HG03066 (cell line): ENCODE results near the gene TSC1.

ENCODE experiments used
- ATAC-seq: cut with Tn5 transposase; IDR thresholded peaks from one replicate; pipeline ENCODE4 v1.9.1; 2021; ENCODE audit warnings: low read depth; ENCODE audit not compliant: unreplicated experiment

The TSC1 gene

DNA sequence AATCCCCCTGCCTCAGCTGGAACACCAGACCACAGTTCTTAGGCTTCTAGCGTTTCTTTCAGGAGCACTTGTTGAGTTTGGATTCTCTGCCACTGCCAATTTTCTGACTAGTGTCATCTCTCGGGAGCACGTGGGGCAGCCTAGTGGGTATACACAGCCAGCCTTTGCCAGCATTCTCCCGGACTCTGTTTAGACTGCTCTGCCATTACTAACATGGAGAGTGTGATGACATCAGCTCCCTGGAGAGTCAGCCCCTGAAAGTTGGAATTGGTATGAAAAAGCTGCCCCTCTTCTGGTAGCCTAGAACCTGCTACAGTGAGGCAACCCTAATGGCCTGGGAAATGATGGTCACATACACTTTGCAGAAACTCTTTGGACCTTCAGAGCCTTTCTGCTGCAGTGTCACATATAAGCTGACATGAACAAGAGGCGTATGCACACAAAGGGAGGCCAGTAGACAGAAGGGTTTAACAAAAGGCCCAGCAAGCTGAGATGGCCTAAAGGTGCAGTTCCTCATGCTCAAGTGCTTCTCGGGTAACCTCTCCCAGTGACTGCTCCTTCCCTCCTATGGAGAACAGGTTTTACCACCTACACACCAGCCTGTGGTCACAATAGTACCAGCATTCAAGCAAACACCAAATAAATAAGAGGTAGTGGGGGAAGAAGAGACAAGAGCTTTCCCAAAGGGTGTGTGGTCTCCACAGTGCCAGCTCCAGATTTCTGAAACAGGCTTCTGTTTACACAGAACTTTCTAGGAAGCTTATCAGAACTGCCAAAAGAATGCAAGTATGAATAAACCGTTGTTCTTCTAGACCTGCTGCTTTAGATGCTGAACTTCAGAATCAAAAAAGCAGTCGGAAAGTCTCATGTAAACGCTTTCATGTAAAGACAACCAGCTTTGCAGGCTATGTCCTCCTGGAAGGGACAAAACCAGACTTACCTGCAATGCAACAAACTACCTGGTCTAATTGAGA lies 49.3 kb downstream of the TSC1 start:
- ATAC-seq, result no peak

- ATAC-seq, result no peak
These were observed 50.1 kb downstream of the TSC1 start for GRCh38 chr9:132894346-132894745.

- ATAC-seq, result no peak
These were observed 52.0 kb downstream of the TSC1 start for GRCh38 chr9:132892400-132892799.

GRCh38 chr9:132888151-132888550 lies 56.3 kb downstream of the TSC1 start:
- no peak for ATAC-seq

GRCh38 chr9:132887181-132888120 lies 57.0 kb downstream of the TSC1 start:
- no peak for ATAC-seq

- no peak for ATAC-seq
These were observed 58.1 kb downstream of the TSC1 start for GRCh38 chr9:132886334-132886725.

GRCh38 chr9:132885720-132886333 lies 58.6 kb downstream of the TSC1 start:
- no peak for ATAC-seq

DNA sequence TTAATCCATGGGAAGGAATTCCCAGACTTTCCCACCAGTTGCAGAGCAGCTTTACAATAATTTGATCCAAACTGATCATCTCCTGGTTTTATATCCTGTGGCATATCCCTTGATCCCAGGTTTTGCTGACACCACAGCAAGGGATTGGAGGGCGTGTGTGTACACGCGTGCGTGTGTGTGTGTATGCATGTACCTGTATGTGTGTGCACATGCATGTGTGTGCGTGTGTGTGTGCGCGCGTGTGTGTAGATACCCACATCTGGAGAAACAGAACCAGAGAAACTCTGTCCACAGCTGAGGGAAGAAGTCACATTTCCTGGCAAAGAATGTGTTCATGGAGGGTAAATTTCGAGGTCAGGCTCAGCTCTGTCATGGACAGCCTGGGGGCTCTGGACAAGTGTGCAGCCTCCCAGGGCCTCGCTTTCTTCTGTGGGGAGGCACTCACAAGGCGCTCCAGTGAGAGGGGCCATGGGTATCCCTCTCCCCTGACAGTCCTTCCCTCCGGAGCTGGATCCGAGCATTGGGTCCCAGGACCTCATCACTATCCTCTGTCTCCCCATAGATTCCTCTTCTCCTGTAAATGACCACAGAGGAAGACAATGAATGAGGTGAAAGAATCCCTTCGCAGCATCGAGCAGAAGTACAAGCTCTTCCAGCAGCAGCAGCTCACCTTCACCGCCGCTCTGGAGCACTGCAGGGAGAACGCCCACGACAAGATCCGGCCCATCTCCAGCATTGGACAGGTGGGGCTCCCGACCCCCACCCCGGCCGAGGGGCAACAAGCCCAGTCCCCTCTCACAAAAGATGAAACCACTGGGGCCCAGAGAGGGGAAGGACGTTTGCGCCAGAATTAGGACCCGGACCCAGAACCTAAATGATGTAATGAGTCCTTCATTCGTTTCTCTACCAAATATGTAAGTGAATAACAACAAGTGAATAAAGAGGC lies 60.8 kb downstream of the TSC1 start:
- ATAC-seq, result no peak

DNA sequence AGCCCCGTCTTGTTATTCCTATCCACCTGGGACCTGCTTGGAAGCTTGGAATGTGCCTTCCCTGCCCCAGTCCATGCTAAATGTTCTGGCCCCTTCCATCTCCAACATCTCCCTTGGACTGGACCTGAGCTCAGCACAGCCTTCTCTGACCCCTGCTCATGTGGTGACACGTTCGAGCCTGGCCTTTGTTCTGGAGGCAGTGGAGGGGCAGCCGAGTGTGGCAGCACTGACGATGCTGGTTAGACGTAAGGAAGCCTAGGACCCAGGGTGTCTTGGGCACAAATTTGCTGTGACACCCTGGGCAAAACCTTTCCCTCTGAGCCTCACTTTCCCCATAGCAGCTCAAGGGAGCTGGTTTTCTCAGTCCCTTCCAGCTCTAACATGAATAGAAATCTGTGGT lies 61.8 kb downstream of the TSC1 start:
- no peak for ATAC-seq

DNA sequence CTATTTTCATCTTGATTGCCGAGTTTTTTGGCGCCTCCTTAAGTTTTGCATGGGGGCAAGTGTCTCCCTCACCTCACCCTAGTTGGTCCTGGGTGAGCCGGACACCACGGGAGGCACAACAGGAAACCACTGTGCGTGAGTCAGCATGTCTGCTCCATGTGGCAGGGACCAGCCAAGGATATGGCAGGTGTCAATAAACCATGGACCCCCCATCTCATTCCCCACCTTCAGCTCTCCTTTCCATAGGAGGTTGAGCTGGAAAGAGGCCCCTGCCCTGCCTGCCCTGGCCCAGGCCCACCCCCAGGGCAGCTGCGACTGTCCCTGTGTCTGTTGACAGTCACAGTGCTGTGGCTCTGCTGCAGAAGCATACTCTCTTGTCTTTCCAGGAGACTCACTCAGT lies 62.6 kb downstream of the TSC1 start:
- no peak for ATAC-seq

DNA sequence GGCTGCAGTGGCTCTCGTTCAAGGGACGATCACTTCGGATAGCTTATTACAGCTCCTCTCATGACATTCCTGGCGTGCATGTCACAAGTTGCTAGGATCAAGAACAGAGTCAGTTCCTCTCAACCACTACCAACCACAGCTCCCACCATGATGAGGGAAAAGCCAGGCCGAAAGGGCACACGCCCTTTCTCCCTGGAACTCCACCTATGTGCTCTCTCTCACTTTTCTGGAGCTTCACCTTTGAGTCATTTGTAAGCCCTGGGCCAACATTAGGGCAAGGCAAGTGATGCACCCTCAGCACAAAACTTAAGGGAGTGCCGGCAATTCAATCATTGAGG lies 64.1 kb downstream of the TSC1 start:
- no peak for ATAC-seq

DNA sequence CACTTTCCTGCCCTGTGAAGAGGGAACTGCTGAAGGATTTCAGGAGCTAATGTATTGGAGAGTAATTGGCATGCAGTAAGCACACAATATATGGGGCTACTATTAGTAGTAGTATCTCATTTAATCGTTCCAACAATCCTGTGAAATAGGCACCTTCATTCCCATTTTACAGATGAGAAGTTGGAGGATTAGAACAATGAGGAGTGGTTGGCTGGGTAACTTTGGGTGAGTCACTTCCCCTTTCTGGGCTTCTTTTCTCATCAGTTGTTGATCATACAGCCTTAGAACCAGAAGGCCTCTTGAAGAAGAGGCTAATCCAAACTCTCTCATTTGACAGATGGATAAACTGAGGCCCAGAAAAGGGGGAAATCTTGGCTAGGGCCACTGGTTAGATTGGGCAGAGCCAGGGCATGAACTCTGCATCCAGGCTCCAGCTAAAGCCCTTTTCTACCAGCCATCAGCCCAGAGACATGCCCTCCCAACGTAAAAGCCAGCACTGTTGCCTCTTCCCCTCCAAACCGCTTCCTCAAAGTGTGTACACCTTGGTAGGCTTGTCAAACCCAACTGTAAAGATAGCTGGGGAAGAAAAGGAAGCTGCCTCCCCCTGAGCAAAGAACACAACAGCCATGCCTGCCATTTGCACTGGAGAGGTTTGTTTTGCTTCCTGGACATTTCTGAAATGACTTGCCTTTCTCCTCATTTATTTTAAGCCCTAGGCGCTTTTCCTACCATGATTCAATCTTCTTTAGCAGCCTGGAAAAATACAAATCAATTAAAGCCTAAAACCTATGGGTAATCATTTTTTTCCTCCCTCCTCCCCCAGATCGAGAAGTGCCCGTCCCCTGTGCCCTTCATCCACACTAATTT lies 64.7 kb downstream of the TSC1 start:
- ATAC-seq, result no peak

DNA sequence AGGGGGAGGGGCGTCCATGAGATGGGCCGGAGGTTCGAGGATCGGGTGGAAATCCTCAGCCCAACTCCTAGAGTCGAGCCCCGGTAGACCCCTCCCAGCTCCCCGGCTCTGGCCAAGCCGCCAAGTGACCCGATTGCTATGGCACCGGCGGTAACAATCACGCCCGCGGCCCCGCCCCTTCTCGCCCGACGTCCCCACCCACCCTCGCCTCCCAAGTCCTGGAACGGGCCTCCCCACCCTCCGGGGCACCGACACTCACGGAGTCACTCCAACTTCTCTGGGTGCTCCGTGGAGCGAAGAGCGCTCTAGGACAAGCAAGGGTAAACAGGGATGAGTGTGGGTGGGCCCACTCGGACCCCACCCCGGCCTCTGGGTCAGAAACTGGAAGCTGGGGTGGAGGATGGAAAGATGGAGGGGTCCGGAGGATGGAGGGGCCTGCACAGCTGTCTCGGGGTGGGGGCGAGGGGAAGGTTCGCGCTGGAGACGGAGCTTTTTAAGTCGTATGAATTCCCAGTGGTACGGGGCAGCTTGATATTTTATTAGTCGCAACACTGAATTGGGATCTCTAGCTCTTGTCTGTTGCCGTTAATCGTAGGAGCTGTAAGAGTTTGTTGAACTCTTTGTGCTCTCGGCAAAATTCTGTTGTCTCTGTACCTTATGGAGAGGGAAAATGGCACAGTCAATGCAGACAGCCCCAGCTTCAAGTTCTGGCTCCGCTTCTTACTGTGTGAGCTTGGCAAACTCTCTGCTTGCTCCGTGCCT lies 65.5 kb downstream of the TSC1 start, which contains the start of gene SPACA9:
Gene SPACA9, plus strand, starts transcription at position 204 of the 762 bp plus-strand sequence. CDS start 5,050 bp downstream, outside the sequence.
- no peak for ATAC-seq

DNA sequence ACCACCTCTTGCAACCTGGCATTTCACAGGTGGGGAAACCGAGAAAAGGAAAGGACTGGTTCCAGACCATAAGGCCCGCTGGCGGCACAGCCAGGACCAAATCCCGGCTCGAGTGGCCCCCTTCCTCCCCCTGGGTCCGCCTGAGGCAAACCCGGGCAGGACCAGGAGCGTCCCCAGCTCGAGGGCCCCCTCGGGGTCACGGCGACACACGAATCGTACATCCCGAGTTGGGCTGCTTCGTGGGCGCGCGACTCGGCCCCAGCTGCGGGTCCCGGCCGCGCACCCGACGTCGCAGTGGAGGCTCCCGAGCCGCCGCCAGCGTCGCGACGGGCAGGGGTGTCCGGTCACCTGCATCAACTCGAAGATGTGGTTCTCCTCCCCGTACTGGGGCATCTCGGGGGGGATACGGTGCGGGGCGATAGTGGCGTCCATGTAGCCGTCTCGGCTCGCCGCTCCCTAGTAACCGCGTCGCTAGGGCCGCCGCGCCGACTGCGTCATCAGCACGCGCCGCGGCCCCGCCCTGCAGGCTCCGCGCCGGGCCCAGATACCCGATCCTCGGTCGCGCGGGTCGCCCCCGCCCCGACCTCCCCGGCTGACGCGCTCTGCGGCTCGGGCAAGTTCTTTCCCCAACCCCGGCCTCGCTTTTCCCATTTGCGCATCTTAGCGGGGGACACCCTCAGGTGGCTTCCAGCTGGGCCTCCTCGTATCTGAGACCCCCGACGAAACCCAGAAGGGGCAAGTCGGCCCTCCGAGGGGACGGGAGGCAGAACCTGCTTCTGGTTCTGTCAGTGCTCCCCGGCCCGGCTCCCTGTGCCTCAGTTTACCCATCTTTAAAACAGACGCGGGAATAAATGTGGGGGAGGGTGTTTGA lies 66.4 kb downstream of the TSC1 start, which contains the start of gene AK8:
Gene AK8, minus strand, starts transcription at position 461 of the 871 bp plus-strand sequence. Its CDS starts 29 bp downstream, at position 432.
- ATAC-seq, result no peak

DNA sequence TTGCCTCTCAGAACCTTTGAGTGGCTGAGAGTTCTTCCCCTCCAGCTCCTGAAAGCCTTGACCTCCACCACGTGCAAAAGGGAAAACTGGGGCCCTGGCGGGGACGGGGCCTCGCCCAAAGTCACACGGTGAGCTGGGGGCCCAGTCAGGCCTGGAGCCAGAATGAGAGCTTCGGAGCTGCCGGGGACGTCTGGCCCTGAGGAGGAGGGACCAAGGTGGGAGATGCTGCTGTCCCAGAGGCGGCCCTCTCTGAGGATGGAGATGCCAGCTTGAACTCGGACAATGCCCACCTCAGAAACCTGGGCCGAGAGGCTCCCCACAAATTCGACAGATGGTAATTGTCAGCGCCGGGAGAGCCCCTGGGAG lies 67.0 kb downstream of the TSC1 start:
- ATAC-seq, result no peak

DNA sequence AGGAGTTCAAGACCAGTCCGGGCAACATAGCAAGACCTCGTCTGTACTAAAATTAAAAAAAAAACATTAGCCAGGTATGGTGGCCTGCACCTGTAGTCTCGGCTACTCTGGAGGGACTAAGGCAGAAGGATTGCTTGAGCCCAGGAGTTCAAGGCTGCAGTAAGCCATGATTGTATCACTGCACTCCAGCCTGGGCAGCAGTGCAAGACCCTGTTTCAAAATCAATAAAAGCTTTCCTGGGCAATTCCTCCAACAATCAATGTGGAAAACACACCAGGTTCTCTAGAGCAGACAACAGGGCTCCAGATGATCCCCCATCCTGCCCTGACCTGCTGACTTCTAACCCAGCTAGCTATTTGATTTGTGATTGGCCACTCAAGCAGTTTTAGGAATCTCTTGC lies 67.6 kb downstream of the TSC1 start:
- no peak for ATAC-seq

GRCh38 chr9:132875159-132875558 lies 69.3 kb downstream of the TSC1 start:
- no peak for ATAC-seq
